CD14-positive monocyte (primary cell): ENCODE results near the gene LRR1. TPM values are rescaled to one million over a fixed set of nuclear protein-coding genes. Genes with fewer than 3 reads are reported as not detected.

Source experiments
- DNase-seq, 3 donors: peaks; one replicate each; pipeline ENCODE4 v3.0.0-alpha.2; 2011 to 2022
- H2AFZ ChIP-seq: 2 replicates; pipeline ENCODE4 v1.6.0; 2012; ENCODE audit warnings: mild to moderate bottlenecking, low read depth, low read length, inconsistent platforms; ENCODE audit not compliant: insufficient read depth, poor library complexity, severe bottlenecking
- H3K27ac ChIP-seq, 2 donors: 1 replicate in 1 of 2; 2 replicates in 1 of 2; pipeline ENCODE4 v1.5.1; 2012 to 2013; ENCODE audit warnings: low read length in 2 of 2, control low read depth in 1 of 2, inconsistent platforms in 1 of 2, low read depth in 1 of 2, mild to moderate bottlenecking in 1 of 2
- H3K27me3 ChIP-seq, 2 donors: one replicate each; pipeline versions ENCODE4 v1.6.0 to v1.6.1; 2011 to 2013; ENCODE audit warnings: low read length in 2 of 2; ENCODE audit not compliant: control insufficient read depth in 2 of 2, insufficient read depth in 2 of 2
- H3K36me3 ChIP-seq, 2 donors: replicated peaks in 1 of 2; 1 replicate in 1 of 2; 2 replicates in 1 of 2; pipeline versions ENCODE4 v1.5.1 to v1.6.1; 2012 to 2013; ENCODE audit warnings: low read length in 2 of 2, control low read depth in 1 of 2, inconsistent platforms in 1 of 2, mild to moderate bottlenecking in 1 of 2; ENCODE audit not compliant: insufficient read depth in 2 of 2, control insufficient read depth in 1 of 2
- H3K4me1 ChIP-seq, 2 donors: 1 replicate in 1 of 2; 2 replicates in 1 of 2; pipeline versions ENCODE4 v1.5.1 to v1.6.1; 2012 to 2013; ENCODE audit warnings: low read length in 2 of 2, control low read depth in 1 of 2, inconsistent platforms in 1 of 2, mild to moderate bottlenecking in 1 of 2, moderate library complexity in 1 of 2; ENCODE audit not compliant: insufficient read depth in 2 of 2, control insufficient read depth in 1 of 2
- H3K4me2 ChIP-seq: replicated peaks from 2 replicates; pipeline ENCODE3; 2012; ENCODE audit warnings: low read length, moderate library complexity, mild to moderate bottlenecking; ENCODE audit not compliant: poor library complexity, severe bottlenecking; ENCODE audit errors: extremely low read depth
- H3K4me3 ChIP-seq, 3 experiments: fragments of 200-600 bp in 1 of 3; sonication (generic) in 1 of 3; replicated peaks in 1 of 3; 1 replicate in 2 of 3; 2 replicates in 1 of 3; pipeline ENCODE4 v1.5.1; 2011 to 2013; ENCODE audit warnings: low read length in 3 of 3, mild to moderate bottlenecking in 3 of 3, control low read depth in 2 of 3, low read depth in 2 of 3, inconsistent platforms in 1 of 3, moderate library complexity in 1 of 3
- H3K79me2 ChIP-seq: 2 replicates; pipeline ENCODE4 v1.6.0; 2012; ENCODE audit warnings: mild to moderate bottlenecking, control low read depth, inconsistent platforms, low read length, moderate library complexity; ENCODE audit not compliant: insufficient read depth
- H3K9ac ChIP-seq: 2 replicates; pipeline ENCODE4 v1.6.0; 2017; ENCODE audit warnings: low read length, mild to moderate bottlenecking; ENCODE audit not compliant: insufficient read depth, poor library complexity, severe bottlenecking
- H3K9me3 ChIP-seq, 2 donors: replicated peaks in 1 of 2; 1 replicate in 1 of 2; 2 replicates in 1 of 2; pipeline versions ENCODE4 v1.5.1 to v1.6.1; 2012 to 2013; ENCODE audit warnings: low read length in 2 of 2, control low read depth in 1 of 2; ENCODE audit not compliant: control insufficient read depth in 1 of 2, insufficient read depth in 1 of 2
- H4K20me1 ChIP-seq: 2 replicates; pipeline ENCODE4 v1.6.0; 2012; ENCODE audit warnings: mild to moderate bottlenecking, low read length, control low read depth, moderate library complexity; ENCODE audit not compliant: insufficient read depth
- H3K27ac Mint-ChIP-seq, 7 donors: one replicate each; pipeline ENCODE4 v1.8.0; 2020; ENCODE audit warnings: mild to moderate bottlenecking in 7 of 7, mixed read lengths in 7 of 7, moderate library complexity in 6 of 7, inconsistent platforms in 2 of 7
- H3K27me3 Mint-ChIP-seq, 3 donors: one replicate each; pipeline ENCODE4 v1.8.0; 2021 to 2022; ENCODE audit warnings: low read depth in 3 of 3, mild to moderate bottlenecking in 3 of 3, mixed read lengths in 3 of 3, moderate library complexity in 3 of 3, inconsistent platforms in 1 of 3
- H3K36me3 Mint-ChIP-seq, 2 donors: one replicate each; pipeline ENCODE4 v1.8.0; 2020; ENCODE audit warnings: mixed read lengths in 2 of 2, inconsistent platforms in 1 of 2, mild to moderate bottlenecking in 1 of 2
- H3K4me1 Mint-ChIP-seq: one replicate; pipeline ENCODE4 v1.8.0; 2020; ENCODE audit warnings: mild to moderate bottlenecking, mixed read lengths
- H3K4me3 Mint-ChIP-seq, 2 donors: one replicate each; pipeline ENCODE4 v1.8.0; 2020; ENCODE audit warnings: mild to moderate bottlenecking in 2 of 2, mixed read lengths in 2 of 2, moderate library complexity in 1 of 2
- H3K9me3 Mint-ChIP-seq, 7 donors: one replicate each; pipeline ENCODE4 v1.8.0; 2020 to 2022; ENCODE audit warnings: mixed read lengths in 7 of 7, mild to moderate bottlenecking in 6 of 7, moderate library complexity in 6 of 7, inconsistent platforms in 2 of 7
- WGBS: methylation state at CpG from one replicate; pipeline ENCODE4 v1.1.5; 2013; ENCODE audit warnings: missing lambda C conversion rate; ENCODE audit not compliant: insufficient coverage; 5-methylcytosine and 5-hydroxymethylcytosine counted together
- intact Hi-C, 2 donors: fragments of 100-400 bp; cut with micrococcal nuclease; formaldehyde crosslinking; loops; one replicate each; pipeline versions ENCODE4 v1.15.0 to v1.15.1; 2023
- polyA plus RNA-seq, 3 donors: library from polyadenylated mRNA; depleted of rRNA in 1 of 3; unstranded in 2 of 3; stranded (reverse) in 1 of 3; fragments of 300-500 nt in 2 of 3; fragments of >200 nt in 1 of 3; fragmentation: Illumina TruSeq in 2 of 3; gene quantifications; 1 replicate in 2 of 3; 2 replicates in 1 of 3; pipeline ENCODE4 v1.2.3, GENCODE V29; 2012 to 2021
- TF ChIP-seq, protein P1 (sequence below): fragments of 200-600 bp; IDR thresholded peaks from one replicate; pipeline ENCODE4 v1.8.0; 2022; ENCODE audit warnings: antibody characterized with exemption, mild to moderate bottlenecking

Gene LRR1
- polyA plus RNA-seq, 3 donors, result 3.4 to 12.7 (median 10.5) TPM

DNA sequence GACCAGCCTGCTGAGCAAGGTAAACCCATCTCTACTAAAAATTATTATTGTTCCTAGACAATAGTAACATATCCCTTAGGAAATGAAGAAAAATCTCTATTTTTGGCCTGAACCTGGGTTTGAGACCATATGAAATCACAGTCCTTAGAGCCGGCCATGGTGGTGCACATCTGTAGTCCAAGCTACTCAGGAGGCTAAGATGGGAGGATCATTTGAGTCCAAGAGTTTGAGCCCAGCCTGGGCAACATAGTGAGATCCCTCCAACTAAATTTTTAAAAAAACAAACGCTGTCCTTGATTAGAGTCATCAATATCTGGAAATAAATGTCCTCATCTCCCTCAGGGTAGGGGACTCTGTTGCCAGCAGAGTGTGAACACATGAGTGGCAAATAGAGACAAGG lies 47.2 kb upstream of the LRR1 start:
- no peaks in the 10 kb centered on the region for H3K27me3 ChIP-seq
- DNase-seq, result no peak
- H3K9ac ChIP-seq, result no peak overlapping the region
- no peak overlapping the region for H3K4me3 Mint-ChIP-seq
- no peaks in the 10 kb centered on the region for H3K36me3 Mint-ChIP-seq
- no peak overlapping the region for H3K27ac ChIP-seq
- H3K9me3 ChIP-seq, result no peaks in the 10 kb centered on the region
- 100% methylated on average over 1 of the region's 2 CpGs for WGBS
- intact Hi-C loops, result no loop called here
- H2AFZ ChIP-seq, result no peak overlapping the region
- H3K4me2 ChIP-seq, result no peak overlapping the region
- H3K9me3 Mint-ChIP-seq, result peaks cover 0 to 9% (median 0%) of the 10 kb centered on the region in 7 donors
- no peaks in the 10 kb centered on the region for H3K4me1 Mint-ChIP-seq
- H3K79me2 ChIP-seq, result no peaks in the 10 kb centered on the region
- H4K20me1 ChIP-seq, result no peaks in the 10 kb centered on the region
- no peaks in the 10 kb centered on the region for H3K4me1 ChIP-seq
- H3K4me3 ChIP-seq, result no peak overlapping the region
- peaks cover 1 to 6% (median 2%) of the 10 kb centered on the region in 3 donors for H3K27me3 Mint-ChIP-seq
- H3K36me3 ChIP-seq, result no peaks in the 10 kb centered on the region
- TF ChIP-seq, protein P1, sequence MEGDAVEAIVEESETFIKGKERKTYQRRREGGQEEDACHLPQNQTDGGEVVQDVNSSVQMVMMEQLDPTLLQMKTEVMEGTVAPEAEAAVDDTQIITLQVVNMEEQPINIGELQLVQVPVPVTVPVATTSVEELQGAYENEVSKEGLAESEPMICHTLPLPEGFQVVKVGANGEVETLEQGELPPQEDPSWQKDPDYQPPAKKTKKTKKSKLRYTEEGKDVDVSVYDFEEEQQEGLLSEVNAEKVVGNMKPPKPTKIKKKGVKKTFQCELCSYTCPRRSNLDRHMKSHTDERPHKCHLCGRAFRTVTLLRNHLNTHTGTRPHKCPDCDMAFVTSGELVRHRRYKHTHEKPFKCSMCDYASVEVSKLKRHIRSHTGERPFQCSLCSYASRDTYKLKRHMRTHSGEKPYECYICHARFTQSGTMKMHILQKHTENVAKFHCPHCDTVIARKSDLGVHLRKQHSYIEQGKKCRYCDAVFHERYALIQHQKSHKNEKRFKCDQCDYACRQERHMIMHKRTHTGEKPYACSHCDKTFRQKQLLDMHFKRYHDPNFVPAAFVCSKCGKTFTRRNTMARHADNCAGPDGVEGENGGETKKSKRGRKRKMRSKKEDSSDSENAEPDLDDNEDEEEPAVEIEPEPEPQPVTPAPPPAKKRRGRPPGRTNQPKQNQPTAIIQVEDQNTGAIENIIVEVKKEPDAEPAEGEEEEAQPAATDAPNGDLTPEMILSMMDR, result no peak
- H3K27ac Mint-ChIP-seq, result peak overlapping the region in 1 of 7 donors; percentile 13

DNA sequence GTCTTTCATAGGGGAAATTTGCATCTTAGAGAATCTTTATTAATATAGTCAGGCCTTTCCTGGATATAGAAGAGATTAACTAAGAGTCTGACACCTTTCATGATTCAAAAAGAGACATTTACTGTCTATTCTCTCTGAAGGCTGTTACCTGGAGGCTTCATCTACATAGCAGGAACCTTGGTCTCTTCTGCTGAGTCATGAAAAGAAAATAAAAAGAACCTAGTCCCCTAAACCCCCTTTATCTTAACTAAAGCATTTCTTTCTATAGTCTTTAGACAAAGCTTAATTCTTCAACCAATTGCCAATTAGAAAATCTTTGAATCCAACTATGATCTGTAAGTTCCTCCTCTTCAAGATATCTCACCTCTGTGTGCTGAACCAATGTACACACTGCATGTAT lies 45.6 kb upstream of the LRR1 start:
- H3K79me2 ChIP-seq, result no peaks in the 10 kb centered on the region
- no peaks in the 10 kb centered on the region for H3K4me1 Mint-ChIP-seq
- H3K27ac ChIP-seq, result no peak overlapping the region
- H3K27me3 ChIP-seq, result no peaks in the 10 kb centered on the region
- no peak overlapping the region for H3K9ac ChIP-seq
- H3K4me3 Mint-ChIP-seq, result no peak overlapping the region
- no peaks in the 10 kb centered on the region for H4K20me1 ChIP-seq
- H3K27ac Mint-ChIP-seq, result no peak overlapping the region
- H3K36me3 Mint-ChIP-seq, result no peaks in the 10 kb centered on the region
- H3K9me3 ChIP-seq, result no peaks in the 10 kb centered on the region
- no peaks in the 10 kb centered on the region for H3K36me3 ChIP-seq
- H3K9me3 Mint-ChIP-seq, result peaks cover 0 to 5% (median 0%) of the 10 kb centered on the region in 7 donors
- peaks cover 1 to 2% (median 2%) of the 10 kb centered on the region in 3 donors for H3K27me3 Mint-ChIP-seq
- H3K4me3 ChIP-seq, result no peak overlapping the region
- intact Hi-C loops, result no loop called here
- H2AFZ ChIP-seq, result no peak overlapping the region
- TF ChIP-seq, protein P1, result no peak
- H3K4me2 ChIP-seq, result no peak overlapping the region
- H3K4me1 ChIP-seq, result no peaks in the 10 kb centered on the region
- DNase-seq, result no peak
